Occipital lobe (tissue), 2 donors: ENCODE measurements around the gene SMOC2. TPM values are rescaled to one million over a fixed set of nuclear protein-coding genes. Genes with fewer than 3 reads are reported as not detected.
"Not testable (repeated sequence)": the region's sequence is repeated elsewhere in the genome, so short reads cannot be mapped to it uniquely, and the experiment has no call there.

Source experiments
- DNase-seq: peaks from one replicate; lab custom pipeline; 2025; lab: John Stamatoyannopoulos, UW
- total RNA-seq: library from RNA; depleted of rRNA; stranded (reverse); fragments of >200 nt; gene quantifications from one replicate; pipeline ENCODE4 v1.2.3, GENCODE V29; 2014

The SMOC2 gene
- total RNA-seq, 1 donor from 2014 or later: 1.2 TPM

- no peak for DNase-seq
Observed at GRCh38 chr6:168600381-168600780, 159.4 kb downstream of the SMOC2 start.

GRCh38 chr6:168601111-168601510 is 160.1 kb downstream of the SMOC2 start:
- DNase-seq: no peak

- DNase-seq: no peak
Observed at GRCh38 chr6:168601546-168601945, 160.6 kb downstream of the SMOC2 start.

GRCh38 chr6:168602576-168602975 is 161.6 kb downstream of the SMOC2 start:
- DNase-seq: no peak

GRCh38 chr6:168603234-168603633 is 162.2 kb downstream of the SMOC2 start:
- DNase-seq: no peak

- DNase-seq: no peak
Observed at GRCh38 chr6:168605964-168606363, 165.0 kb downstream of the SMOC2 start.

- DNase-seq: no peak
Observed at GRCh38 chr6:168606722-168607121, 165.7 kb downstream of the SMOC2 start.

GRCh38 chr6:168607272-168608112 is 166.5 kb downstream of the SMOC2 start:
- no peak for DNase-seq

- DNase-seq: no peak
Observed at GRCh38 chr6:168608113-168608400, 167.1 kb downstream of the SMOC2 start.

- no peak for DNase-seq
Observed at GRCh38 chr6:168609026-168609685, 168.2 kb downstream of the SMOC2 start.

GRCh38 chr6:168609914-168610490 is 169.0 kb downstream of the SMOC2 start:
- DNase-seq: no peak

GRCh38 chr6:168610966-168611365 is 170.0 kb downstream of the SMOC2 start:
- DNase-seq: not testable (repeated sequence)

- DNase-seq: no peak
Observed at GRCh38 chr6:168611691-168612090, 170.7 kb downstream of the SMOC2 start.

GRCh38 chr6:168612586-168612985 is 171.6 kb downstream of the SMOC2 start:
- DNase-seq: no peak

GRCh38 chr6:168615837-168616236 is 174.9 kb downstream of the SMOC2 start:
- no peak for DNase-seq

- DNase-seq: no peak
Observed at GRCh38 chr6:168616816-168617765, 176.1 kb downstream of the SMOC2 start.

GRCh38 chr6:168618546-168619315 is 177.7 kb downstream of the SMOC2 start:
- no peak for DNase-seq

GRCh38 chr6:168619560-168620314 is 178.8 kb downstream of the SMOC2 start:
- no peak for DNase-seq

GRCh38 chr6:168620578-168620977 is 179.6 kb downstream of the SMOC2 start:
- DNase-seq: no peak

GRCh38 chr6:168623736-168624135 is 182.8 kb downstream of the SMOC2 start:
- no peak for DNase-seq
